Esophagus mucosa (tissue), 1 donor: Measurements from ENCODE around the gene CCNT1. TPM values are rescaled to one million over a fixed set of nuclear protein-coding genes. Genes with fewer than 3 reads are reported as not detected.

Source experiments
- total RNA-seq: library from RNA; stranded (reverse); gene quantifications from one replicate; pipeline ENCODE4 v1.2.4, GENCODE V29; 2023
- donor health status: DM: yes; HTN: yes; CAD: no.

CCNT1 gene
- total RNA-seq, 1 donor from 2014 or later: 17.9 TPM

Other genes starting within 250 kb of the CCNT1 start
- not detected for gene ANP32D, start 244.1 kb downstream of the CCNT1 start, total RNA-seq
- 8.5 TPM for gene C12orf54, start 234.2 kb downstream of the CCNT1 start, total RNA-seq
- gene OR8S1, start 191.1 kb downstream of the CCNT1 start, total RNA-seq: not detected
- not detected for gene LALBA, start 146.7 kb downstream of the CCNT1 start, total RNA-seq
- 23.3 TPM for gene KANSL2, start 34.5 kb downstream of the CCNT1 start, total RNA-seq
- gene ADCY6, start 72.4 kb upstream of the CCNT1 start, total RNA-seq: 11.1 TPM
- gene CACNB3, start 101.8 kb upstream of the CCNT1 start, total RNA-seq: 28.8 TPM
- 37.3 TPM for gene DDX23, start 135.5 kb upstream of the CCNT1 start, total RNA-seq
- 2.6 TPM for gene RND1, start 149.2 kb upstream of the CCNT1 start, total RNA-seq
- 13.1 TPM for gene FKBP11, start 208.8 kb upstream of the CCNT1 start, total RNA-seq
- gene ARF3, start 240.8 kb upstream of the CCNT1 start, total RNA-seq: 144 TPM